Hippocampal formation (tissue), 2 donors: ENCODE results near the gene PQBP1.
"Not testable (repeated sequence)": the region's sequence is repeated elsewhere in the genome, so short reads cannot be mapped to it uniquely, and the experiment has no call there.

Source experiments
- DNase-seq, 2 donors: peaks; one replicate each; lab custom pipeline; 2025; lab: John Stamatoyannopoulos, UW

Gene PQBP1

GRCh38 chrX:48897625-48898306, at the start of gene PQBP1, which contains the start of gene TIMM17B:
Gene PQBP1, plus strand, starts transcription at chrX:48897930. Its CDS starts 580 bp downstream, at chrX:48898510.
Gene TIMM17B, minus strand, starts transcription at chrX:48897768. Its CDS starts 19 bp downstream, at chrX:48897749.
- peak; percentile 89 for DNase-seq

- no peak for DNase-seq
Measured at GRCh38 chrX:48848847-48849246, 48.9 kb upstream of the PQBP1 start.

GRCh38 chrX:48852857-48853256, 44.9 kb upstream of the PQBP1 start:
- DNase-seq, result no peak

- not testable (repeated sequence) for DNase-seq
Measured at GRCh38 chrX:48853494-48853893, 44.2 kb upstream of the PQBP1 start.

- DNase-seq, result not testable (repeated sequence)
Measured at GRCh38 chrX:48854121-48854804, 43.5 kb upstream of the PQBP1 start.

GRCh38 chrX:48854898-48855297, 42.8 kb upstream of the PQBP1 start:
- no peak for DNase-seq

- DNase-seq, result no peak
Measured at GRCh38 chrX:48864210-48864609, 33.5 kb upstream of the PQBP1 start.

GRCh38 chrX:48872017-48872416, 25.7 kb upstream of the PQBP1 start:
- DNase-seq, result not testable (repeated sequence)

- DNase-seq, result not testable (repeated sequence)
Measured at GRCh38 chrX:48876944-48877343, 20.8 kb upstream of the PQBP1 start.

- no peak for DNase-seq
Measured at GRCh38 chrX:48883729-48884128, 14.0 kb upstream of the PQBP1 start.

- DNase-seq, result not testable (repeated sequence)
Measured at GRCh38 chrX:48886586-48886985, 11.1 kb upstream of the PQBP1 start.

- DNase-seq, result no peak
Measured at GRCh38 chrX:48890296-48890925, 7.3 kb upstream of the PQBP1 start.

- no peak for DNase-seq
Measured at GRCh38 chrX:48890934-48891401, 6.8 kb upstream of the PQBP1 start.

- peak; percentile 60 to 76 for DNase-seq
Measured at GRCh38 chrX:48891402-48892288, 6.1 kb upstream of the PQBP1 start.

- DNase-seq, result no peak
Measured at GRCh38 chrX:48892896-48893295, 4.8 kb upstream of the PQBP1 start.

GRCh38 chrX:48893556-48894348, 4.0 kb upstream of the PQBP1 start:
- DNase-seq, result no peak

- DNase-seq, result no peak
Measured at GRCh38 chrX:48894891-48895290, 2.8 kb upstream of the PQBP1 start.

GRCh38 chrX:48896611-48897011, 1.1 kb upstream of the PQBP1 start:
- no peak for DNase-seq

GRCh38 chrX:48897157-48897624, 539 bp upstream of the PQBP1 start:
- peak; percentile 21 to 39 for DNase-seq

GRCh38 chrX:48899078-48899410, 1.3 kb downstream of the PQBP1 start:
- DNase-seq, result no peak

GRCh38 chrX:48901069-48901468, 3.3 kb downstream of the PQBP1 start:
- DNase-seq, result no peak
